Measurements from ENCODE around the gene ZSWIM4. TPM values are rescaled to one million over a fixed set of nuclear protein-coding genes. Genes with fewer than 3 reads are reported as not detected.
"Not testable (repeated sequence)": the region's sequence is repeated elsewhere in the genome, so short reads cannot be mapped to it uniquely, and the experiment has no call there.

ZSWIM4 gene
- total RNA-seq, 1 donor from 2014 or later, result 5.5 TPM

- intact Hi-C loops (cut with micrococcal nuclease), result loop anchor here (1.0 to 5.0 kb wide), 3 partner anchors 21 to 308 kb away; partner anchors contain the start of gene ZSWIM4
Measured at GRCh38 chr19:13774217-13775191, 20.7 kb upstream of the ZSWIM4 start, which contains the start of gene C19orf53. Gene C19orf53 (plus strand): TSS chr19:13774456. CDS start chr19:13774478, 22 bp downstream.

- intact Hi-C loops (cut with micrococcal nuclease), result no loop called here
Measured at GRCh38 chr19:13778398-13778797, 16.8 kb upstream of the ZSWIM4 start.

- intact Hi-C loops (cut with micrococcal nuclease), result no loop called here
Measured at GRCh38 chr19:13778847-13779246, 16.4 kb upstream of the ZSWIM4 start.

GRCh38 chr19:13779794-13780193, 15.4 kb upstream of the ZSWIM4 start:
- intact Hi-C loops (cut with micrococcal nuclease), result not testable (repeated sequence)

GRCh38 chr19:13781547-13781946, 13.7 kb upstream of the ZSWIM4 start:
- intact Hi-C loops (cut with micrococcal nuclease), result no loop called here

GRCh38 chr19:13782537-13782936, 12.7 kb upstream of the ZSWIM4 start:
- intact Hi-C loops (cut with micrococcal nuclease), result no loop called here

- intact Hi-C loops (cut with micrococcal nuclease), result no loop called here
Measured at GRCh38 chr19:13783565-13784500, 11.4 kb upstream of the ZSWIM4 start.

- intact Hi-C loops (cut with micrococcal nuclease), result loop anchor here (1.0 kb wide), 1 partner anchor 77 kb away; no protein-coding TSS in a partner anchor
Measured at GRCh38 chr19:13784731-13785452, 10.4 kb upstream of the ZSWIM4 start.

GRCh38 chr19:13788991-13789390, 6.3 kb upstream of the ZSWIM4 start:
- intact Hi-C loops (cut with micrococcal nuclease), result no loop called here

- intact Hi-C loops (cut with micrococcal nuclease), result no loop called here
Measured at GRCh38 chr19:13790354-13790753, 4.9 kb upstream of the ZSWIM4 start.

GRCh38 chr19:13793317-13793716, 1.9 kb upstream of the ZSWIM4 start:
- intact Hi-C loops (cut with micrococcal nuclease), result not testable (repeated sequence)

- intact Hi-C loops (cut with micrococcal nuclease), result loop anchor here (2.0 kb wide), 2 partner anchors 44 to 52 kb away; no protein-coding TSS in a partner anchor
Measured at GRCh38 chr19:13794398-13794756, 866 bp upstream of the ZSWIM4 start.

- intact Hi-C loops (cut with micrococcal nuclease), result loop anchor here (1.0 to 5.0 kb wide), 4 partner anchors 21 to 643 kb away; partner anchors contain the start of genes C19orf53, IER2 and STX10
Measured at GRCh38 chr19:13795595-13796300, 505 bp downstream of the ZSWIM4 start.

- intact Hi-C loops (cut with micrococcal nuclease), result loop anchor here (5.0 kb wide), 1 partner anchor 644 kb away; the partner anchor contains the start of genes IER2 and STX10
Measured at GRCh38 chr19:13796301-13797057, 1.2 kb downstream of the ZSWIM4 start.

GRCh38 chr19:13797058-13797440, 1.8 kb downstream of the ZSWIM4 start:
- intact Hi-C loops (cut with micrococcal nuclease), result loop anchor here (5.0 kb wide), 1 partner anchor 645 kb away; the partner anchor contains the start of genes IER2 and STX10

GRCh38 chr19:13797870-13798269, 2.6 kb downstream of the ZSWIM4 start:
- intact Hi-C loops (cut with micrococcal nuclease), result loop anchor here (5.0 kb wide), 1 partner anchor 646 kb away; the partner anchor contains the start of genes IER2 and STX10

- intact Hi-C loops (cut with micrococcal nuclease), result loop anchor here (5.0 kb wide), 1 partner anchor 647 kb away; the partner anchor contains the start of genes IER2 and STX10
Measured at GRCh38 chr19:13799669-13800068, 4.4 kb downstream of the ZSWIM4 start.

- intact Hi-C loops (cut with micrococcal nuclease), result no loop called here
Measured at GRCh38 chr19:13803038-13803437, 7.8 kb downstream of the ZSWIM4 start.

All from T-helper 2 cell treated with Interferon-gamma antibody and Interleukin-4, amounts not matched to agents 100 ng/mL and 5 ng/mL, for 36 hours (primary cell).